ENCODE measurements around the gene IQCN. TPM values are rescaled to one million over a fixed set of nuclear protein-coding genes. Genes with fewer than 3 reads are reported as not detected.
A peak's percentile ranks its signal among the peaks of the same experiment; 100 is the strongest.

The IQCN gene
- total and polyA plus RNA-seq, 10 of the 15 experiments (the other 5 are each of a cell fraction or from before 2014, with no cell fraction given) = 0.01 to 0.54 (median 0.23) TPM; not detected in 3

DNA sequence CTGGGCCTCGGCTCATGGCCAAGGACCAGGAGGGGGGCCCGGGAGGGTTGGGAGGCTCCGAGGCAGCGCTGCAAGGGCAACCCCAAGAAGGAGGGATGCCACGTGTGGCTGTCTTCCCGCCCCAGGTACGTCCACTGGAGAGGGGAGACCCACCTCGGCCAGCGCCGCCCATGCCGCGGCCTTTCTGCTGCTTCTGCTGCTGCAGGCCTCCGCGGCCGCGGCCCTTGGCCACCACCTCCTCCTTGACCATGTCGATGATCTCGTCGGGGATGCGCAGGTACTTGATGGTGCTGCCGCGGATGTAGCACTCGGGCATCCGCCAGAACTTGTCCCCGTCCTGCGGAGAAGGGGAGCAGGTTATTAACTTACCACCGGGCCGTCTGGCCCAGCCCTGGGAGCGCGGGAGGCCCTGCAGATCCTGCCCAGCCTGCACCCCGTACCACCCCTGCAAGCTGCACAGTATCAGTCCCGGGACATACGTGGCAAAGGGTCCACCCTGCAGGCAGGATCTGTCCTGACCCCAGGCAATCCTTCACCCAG is 35.3 kb upstream of the IQCN start:
- TF ChIP-seq POLR2A (IDR thresholded peaks at IDR 0.05; ENCODE audit: low read depth, low read length) (peak; percentile 27; the same call in 1 of the 2 replicates), CEBPZ (IDR thresholded peaks at IDR 0.05; ENCODE audit: low read depth, low read length) (no peak)
- Histone ChIP-seq H3K4me3 (no peak overlapping the region), H4K20me1 (ENCODE audit: control insufficient read depth, insufficient read depth) (no peaks in the 10 kb centered on the region), H3K9me3 (replicated peaks; ENCODE audit: control insufficient read depth, insufficient read depth, low read length) (no peaks in the 10 kb centered on the region), H3K4me2 (ENCODE audit: control insufficient read depth, insufficient read depth) (no peak overlapping the region), H3K9ac (ENCODE audit: control insufficient read depth, insufficient read depth, low read length) (no peak overlapping the region), H2AFZ (ENCODE audit: control insufficient read depth, low read depth, low read length) (no peak overlapping the region), H3K27ac (ENCODE audit: control insufficient read depth, insufficient read depth) (no peak overlapping the region), H3K4me1 (ENCODE audit: control insufficient read depth, insufficient read depth, low read length) (peaks cover 20% of the 10 kb centered on the region), H3K27me3 (replicated peaks in 1 of 2; ENCODE audit: control insufficient read depth in 2 of 2, insufficient read depth in 2 of 2, low read length in 1 of 2) (no peaks in the 10 kb centered on the region), H3K79me2 (ENCODE audit: control insufficient read depth, insufficient read depth, low read length) (peaks cover 9% of the 10 kb centered on the region), H3K36me3 (ENCODE audit: control insufficient read depth in 2 of 2, insufficient read depth in 2 of 2, low read length in 1 of 2) (peaks cover 5 to 30% of the 10 kb centered on the region in 2 experiments; a peak in 3 of 4 replicates)
- CTCF ChIA-PET = no interaction called here
- SMC1A ChIA-PET (ENCODE audit: uncharacterized antibody, unreplicated experiment) = no interaction called here
- DNase-seq (ENCODE audit: low read depth, low spot score) (no peak), FAIRE-seq (no peak), ATAC-seq (no peak)
- WGBS (ENCODE audit: insufficient coverage, insufficient replicate concordance, low lambda C conversion rate, missing lambda C conversion rate) = 97% methylated on average over 24 of the region's 33 CpGs
- RAD21 ChIA-PET (ENCODE audit: unreplicated experiment) = no interaction called here
- POLR2A ChIA-PET = no interaction called here
- no TSS peak for BruUV-seq (replicated peaks)
- intact Hi-C loops (cut with micrococcal nuclease; ENCODE audit: unreplicated experiment) (no loop called here), in situ Hi-C loops (cut with MboI) (no loop called here)

GRCh38 chr19:18308948-18309325 is 34.7 kb upstream of the IQCN start:
- RAD21 ChIA-PET (ENCODE audit: unreplicated experiment) = interaction anchor here (1.0 kb wide), 1 partner anchor 31 kb away, joined by 4 read pairs; no protein-coding TSS in a partner anchor
- WGBS (ENCODE audit: insufficient coverage, insufficient replicate concordance, low lambda C conversion rate, missing lambda C conversion rate) = 95% methylated on average over 7 of the region's 7 CpGs
- no peaks in the 10 kb centered on the region for H3K27me3 ChIP-seq (replicated peaks in 1 of 2; ENCODE audit: control insufficient read depth in 2 of 2, insufficient read depth in 2 of 2, low read length in 1 of 2)

More at GRCh38 chr19:18308948-18309325, 34.7 kb upstream of the IQCN start:
- TF ChIP-seq SMARCA5 (IDR thresholded peaks at IDR 0.05) = no peak
- TF ChIP-seq TCF3 (IDR thresholded peaks at IDR 0.05; ENCODE audit: borderline replicate concordance, insufficient read depth, low read depth, low read length) = no peak
- no peak for TF ChIP-seq ATF7 (IDR thresholded peaks at IDR 0.05; ENCODE audit: low read depth)
- TF ChIP-seq YY1 (IDR thresholded peaks at IDR 0.05; ENCODE audit: low read depth, low read length) = no peak
- TF ChIP-seq NBN (IDR thresholded peaks at IDR 0.05) = no peak
- TF ChIP-seq, protein P1, sequence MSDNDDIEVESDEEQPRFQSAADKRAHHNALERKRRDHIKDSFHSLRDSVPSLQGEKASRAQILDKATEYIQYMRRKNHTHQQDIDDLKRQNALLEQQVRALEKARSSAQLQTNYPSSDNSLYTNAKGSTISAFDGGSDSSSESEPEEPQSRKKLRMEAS (IDR thresholded peaks at IDR 0.05; ENCODE audit: low read depth, low read length) = no peak
- TF ChIP-seq CBFB (IDR thresholded peaks at IDR 0.05; ENCODE audit: low read depth) = no peak
- no peak for TF ChIP-seq IKZF2 (IDR thresholded peaks at IDR 0.05)
- TF ChIP-seq IRF3 (IDR thresholded peaks at IDR 0.05) = no peak
- TF ChIP-seq POU2F2 (IDR thresholded peaks at IDR 0.05; ENCODE audit: borderline replicate concordance, low read depth, low read length) = no peak
- TF ChIP-seq ZZZ3 (IDR thresholded peaks at IDR 0.05; ENCODE audit: control insufficient read depth, insufficient read length, low read depth) = no peak
- no peak for TF ChIP-seq RUNX3 (IDR thresholded peaks at IDR 0.05; ENCODE audit: low read length)
- CTCF ChIA-PET = interaction anchor here (1.0 kb wide), 1 partner anchor 29 kb away, joined by 3 read pairs; no protein-coding TSS in a partner anchor
- Histone ChIP-seq H3K36me3 (ENCODE audit: control insufficient read depth in 2 of 2, insufficient read depth in 2 of 2, low read length in 1 of 2) (peaks cover 3 to 30% of the 10 kb centered on the region in 2 experiments; a peak in 3 of 4 replicates), H4K20me1 (ENCODE audit: control insufficient read depth, insufficient read depth) (no peaks in the 10 kb centered on the region), H3K9me3 (replicated peaks; ENCODE audit: control insufficient read depth, insufficient read depth, low read length) (no peaks in the 10 kb centered on the region), H3K4me3 (no peak overlapping the region), H3K27ac (ENCODE audit: control insufficient read depth, insufficient read depth) (no peak overlapping the region), H3K9ac (ENCODE audit: control insufficient read depth, insufficient read depth, low read length) (no peak overlapping the region), H3K4me2 (ENCODE audit: control insufficient read depth, insufficient read depth) (no peak overlapping the region), H3K79me2 (ENCODE audit: control insufficient read depth, insufficient read depth, low read length) (peaks cover 15% of the 10 kb centered on the region), H2AFZ (ENCODE audit: control insufficient read depth, low read depth, low read length) (no peak overlapping the region), H3K4me1 (ENCODE audit: control insufficient read depth, insufficient read depth, low read length) (peaks cover 20% of the 10 kb centered on the region)
- no peak for ATAC-seq
- intact Hi-C loops (cut with micrococcal nuclease; ENCODE audit: unreplicated experiment) = no loop called here
- DNase-seq (ENCODE audit: low read depth, low spot score) = no peak
- no peak for FAIRE-seq
- POLR2A ChIA-PET = no interaction called here
- SMC1A ChIA-PET (ENCODE audit: uncharacterized antibody, unreplicated experiment) = interaction anchor here (1.3 kb wide), 1 partner anchor 29 kb away, joined by 3 read pairs; no protein-coding TSS in a partner anchor
- in situ Hi-C loops (cut with MboI) = no loop called here
- BruUV-seq (replicated peaks) = no TSS peak
